Cardiac fibroblast (primary cell): ENCODE results near the gene CCNQ.

Experiments used
- DNase-seq, 2 donors: peaks; one replicate each; pipeline versions ENCODE4 v3.0.0 to v3.0.0-alpha.2; 2010; ENCODE audit warnings: low read depth in 2 of 2
- H3K4me3 ChIP-seq, 2 donors: replicated peaks in 1 of 2; 1 replicate in 1 of 2; 2 replicates in 1 of 2; pipeline ENCODE4 v1.5.1; 2011; ENCODE audit warnings: low read depth in 2 of 2, low read length in 2 of 2, mild to moderate bottlenecking in 2 of 2, moderate library complexity in 1 of 2
- CTCF ChIP-seq: IDR thresholded peaks from one replicate; pipeline ENCODE4 v1.5.1; 2011; ENCODE audit warnings: low read depth, mild to moderate bottlenecking, low read length, inconsistent platforms

CCNQ gene

GRCh38 chrX:153637121-153638040 is 38.4 kb upstream of the CCNQ start:
- H3K4me3 ChIP-seq: no peak overlapping the region
- no peak for TF ChIP-seq CTCF
- no peak for DNase-seq

GRCh38 chrX:153636716-153637115 is 37.8 kb upstream of the CCNQ start:
- H3K4me3 ChIP-seq: no peak overlapping the region
- TF ChIP-seq CTCF: no peak
- no peak for DNase-seq

- TF ChIP-seq CTCF: peak; percentile 45
- H3K4me3 ChIP-seq: no peak overlapping the region
- DNase-seq: peak in 1 of 2 donors; percentile 3
These were observed 37.1 kb upstream of the CCNQ start for GRCh38 chrX:153635788-153636668.

- no peak for DNase-seq
- no peak for TF ChIP-seq CTCF
- H3K4me3 ChIP-seq: no peak overlapping the region
These were observed 36.4 kb upstream of the CCNQ start for GRCh38 chrX:153635388-153635787.

GRCh38 chrX:153634832-153635231 is 35.9 kb upstream of the CCNQ start:
- no peak overlapping the region for H3K4me3 ChIP-seq
- TF ChIP-seq CTCF: no peak
- DNase-seq: no peak

GRCh38 chrX:153634236-153634635 is 35.3 kb upstream of the CCNQ start:
- no peak overlapping the region for H3K4me3 ChIP-seq
- no peak for TF ChIP-seq CTCF
- no peak for DNase-seq
